Dendritic cell treated with granulocyte-macrophage colony-stimulating factor and Interleukin-4, amounts not matched to agents 40 ng/mL and 50 ng/mL, for 4 days (primary cell): ENCODE results near the gene MGLL.

Experiments used
- H3K27ac Mint-ChIP-seq: one replicate; pipeline ENCODE4 v1.8.0; 2022; ENCODE audit warnings: mild to moderate bottlenecking, mixed read lengths
- H3K27me3 Mint-ChIP-seq: one replicate; pipeline ENCODE4 v1.8.0; 2022; ENCODE audit warnings: mild to moderate bottlenecking, mixed read lengths
- H3K36me3 Mint-ChIP-seq: one replicate; pipeline ENCODE4 v1.8.0; 2022; ENCODE audit warnings: low read depth, mixed read lengths
- H3K4me1 Mint-ChIP-seq: one replicate; pipeline ENCODE4 v1.8.0; 2022; ENCODE audit warnings: low read depth, mixed read lengths
- H3K4me3 Mint-ChIP-seq: one replicate; pipeline ENCODE4 v1.8.0; 2022; ENCODE audit warnings: mild to moderate bottlenecking, moderate library complexity, mixed read lengths
- H3K9me3 Mint-ChIP-seq: one replicate; pipeline ENCODE4 v1.8.0; 2022; ENCODE audit warnings: mixed read lengths
- intact Hi-C: fragments of 100-400 bp; cut with micrococcal nuclease; formaldehyde crosslinking; loops from one replicate; pipeline ENCODE4 v1.15.0; 2022

MGLL gene

DNA sequence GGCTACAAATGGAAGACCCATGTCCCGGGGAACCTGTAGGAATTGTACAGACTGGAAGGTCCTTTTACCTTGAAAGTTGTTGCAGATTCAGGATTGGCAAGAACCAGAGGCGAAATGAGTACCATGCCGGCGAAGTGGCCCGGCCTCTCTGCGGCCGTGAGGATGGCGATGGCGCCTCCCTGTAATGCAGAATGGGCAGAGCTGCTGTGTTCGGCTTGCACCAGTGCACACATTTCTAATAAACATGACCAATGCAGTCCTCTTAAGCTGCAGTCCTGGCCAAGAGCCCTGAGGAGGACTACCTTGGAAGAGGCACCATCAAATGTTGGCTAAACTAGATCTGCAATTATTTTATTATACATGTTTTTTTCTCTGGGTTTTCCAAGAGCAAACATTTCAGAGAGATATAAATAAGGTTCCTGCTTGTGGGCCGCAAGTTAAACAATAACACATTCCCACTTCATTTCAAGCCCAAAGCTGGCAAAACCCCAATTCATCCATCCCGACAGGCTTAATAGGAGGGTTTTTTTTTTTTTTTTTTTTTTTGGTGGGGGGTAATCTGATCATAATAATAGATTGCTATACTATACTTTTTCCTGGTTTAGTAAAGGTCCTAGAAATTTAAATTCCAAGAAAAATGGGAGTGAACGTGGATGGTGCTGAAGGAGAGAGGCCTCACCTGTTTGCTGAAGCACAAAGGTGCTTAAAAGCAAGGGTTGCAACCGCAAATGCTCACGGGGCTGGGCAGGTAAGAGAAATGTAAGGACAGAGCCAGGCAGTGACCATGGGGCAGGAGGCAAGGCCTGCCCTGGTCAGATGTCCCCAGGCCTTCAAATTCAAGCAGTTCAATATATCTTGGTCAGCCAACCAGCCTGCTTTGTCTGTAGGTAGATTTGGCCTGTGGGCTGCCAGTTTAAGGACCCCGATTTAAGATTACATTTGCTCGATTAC lies 101.1 kb downstream of the MGLL start:
- intact Hi-C loops, result no loop called here
- peaks cover 2% of the 10 kb centered on the region for H3K27me3 Mint-ChIP-seq
- H3K4me3 Mint-ChIP-seq, result no peak overlapping the region
- H3K9me3 Mint-ChIP-seq, result peaks cover 8% of the 10 kb centered on the region
- H3K36me3 Mint-ChIP-seq, result peaks cover 33% of the 10 kb centered on the region
- no peak overlapping the region for H3K27ac Mint-ChIP-seq
- H3K4me1 Mint-ChIP-seq, result peaks cover 22% of the 10 kb centered on the region

GRCh38 chr3:127720161-127720823 lies 102.0 kb downstream of the MGLL start:
- Mint-ChIP-seq H3K27me3 (peaks cover 2% of the 10 kb centered on the region), H3K36me3 (peaks cover 26% of the 10 kb centered on the region), H3K9me3 (no peaks in the 10 kb centered on the region), H3K27ac (no peak overlapping the region), H3K4me3 (no peak overlapping the region), H3K4me1 (peaks cover 23% of the 10 kb centered on the region)
- intact Hi-C loops, result no loop called here

DNA sequence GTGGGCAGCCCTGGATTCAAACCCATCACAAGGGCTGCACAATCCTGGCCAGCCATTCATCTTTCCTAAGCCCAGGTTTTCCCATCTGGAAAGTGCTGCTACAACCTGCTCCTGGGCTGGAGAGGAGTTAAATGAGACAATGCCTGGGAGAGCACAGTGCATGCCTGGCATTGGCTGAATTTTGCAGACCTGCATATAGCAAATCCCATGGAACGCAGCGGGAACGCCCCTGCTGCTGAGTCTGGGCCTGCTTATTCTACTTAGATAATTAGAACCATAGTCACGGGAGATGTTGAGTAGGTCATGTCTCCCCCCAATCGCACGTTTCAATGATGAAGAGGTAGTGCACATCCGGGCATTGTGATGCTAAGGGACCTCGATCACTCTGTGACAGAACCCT lies 102.9 kb downstream of the MGLL start:
- intact Hi-C loops, result no loop called here
- Mint-ChIP-seq H3K4me3 (no peak overlapping the region), H3K9me3 (no peaks in the 10 kb centered on the region), H3K27ac (no peak overlapping the region), H3K4me1 (peaks cover 25% of the 10 kb centered on the region), H3K36me3 (peaks cover 21% of the 10 kb centered on the region), H3K27me3 (no peaks in the 10 kb centered on the region)

DNA sequence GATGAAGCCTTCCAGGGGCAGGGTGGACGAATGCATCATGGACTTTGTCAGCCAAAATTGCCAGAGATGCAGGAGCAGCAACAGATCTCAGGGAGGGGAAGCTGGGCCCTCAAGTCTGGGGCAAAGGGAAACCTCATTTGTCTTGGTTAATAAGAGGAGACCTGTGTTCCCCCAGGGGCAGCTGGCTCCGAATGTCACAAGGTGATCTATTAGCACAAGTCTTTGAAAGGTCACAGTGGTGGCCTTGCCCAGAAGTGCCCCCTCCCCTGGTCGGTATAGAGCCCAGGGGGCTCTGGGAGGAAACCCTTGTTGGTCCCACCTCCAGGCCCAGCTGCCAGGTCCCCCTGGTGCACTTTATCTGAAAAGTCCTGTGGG lies 103.4 kb downstream of the MGLL start:
- intact Hi-C loops, result no loop called here
- Mint-ChIP-seq H3K4me3 (no peak overlapping the region), H3K27ac (no peak overlapping the region), H3K27me3 (no peaks in the 10 kb centered on the region), H3K4me1 (peaks cover 30% of the 10 kb centered on the region), H3K36me3 (peaks cover 18% of the 10 kb centered on the region), H3K9me3 (no peaks in the 10 kb centered on the region)

- intact Hi-C loops, result no loop called here
- H3K27me3 Mint-ChIP-seq, result no peaks in the 10 kb centered on the region
These were observed 103.9 kb downstream of the MGLL start for GRCh38 chr3:127718245-127718915.

GRCh38 chr3:127717357-127718244 lies 104.7 kb downstream of the MGLL start:
- Mint-ChIP-seq H3K4me3 (no peak overlapping the region), H3K9me3 (no peaks in the 10 kb centered on the region), H3K36me3 (peaks cover 25% of the 10 kb centered on the region), H3K27ac (no peak overlapping the region), H3K4me1 (peaks cover 33% of the 10 kb centered on the region), H3K27me3 (no peaks in the 10 kb centered on the region)
- intact Hi-C loops, result no loop called here

More at GRCh38 chr3:127718245-127718915, 103.9 kb downstream of the MGLL start:
- no peaks in the 10 kb centered on the region for H3K9me3 Mint-ChIP-seq
- H3K27ac Mint-ChIP-seq, result no peak overlapping the region
- peaks cover 33% of the 10 kb centered on the region for H3K4me1 Mint-ChIP-seq
- H3K4me3 Mint-ChIP-seq, result no peak overlapping the region
- H3K36me3 Mint-ChIP-seq, result peaks cover 22% of the 10 kb centered on the region

GRCh38 chr3:127716384-127716783 lies 105.9 kb downstream of the MGLL start:
- intact Hi-C loops, result no loop called here
- Mint-ChIP-seq H3K9me3 (no peaks in the 10 kb centered on the region), H3K4me3 (no peak overlapping the region), H3K4me1 (peaks cover 33% of the 10 kb centered on the region), H3K27me3 (no peaks in the 10 kb centered on the region), H3K27ac (no peak overlapping the region), H3K36me3 (peaks cover 30% of the 10 kb centered on the region)

DNA sequence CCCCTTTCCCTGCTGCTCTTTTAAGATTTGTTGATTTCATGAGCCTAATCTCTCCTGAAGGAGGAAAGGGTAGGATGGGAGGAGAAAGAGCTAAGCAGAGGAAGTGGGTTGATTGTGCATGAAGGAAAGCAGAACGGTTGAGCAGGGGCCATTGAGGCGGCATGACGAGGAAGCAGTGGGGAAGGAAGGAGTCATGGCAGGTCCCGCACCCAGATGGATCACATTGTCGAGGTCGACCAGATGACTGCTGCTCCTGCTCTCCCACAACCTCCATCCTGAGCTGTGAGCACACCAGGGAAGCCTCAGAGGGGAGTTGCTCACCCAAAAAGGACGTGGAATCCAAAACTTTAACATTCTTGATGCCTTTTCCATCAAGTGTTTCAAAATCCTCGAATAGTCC lies 106.8 kb downstream of the MGLL start:
- intact Hi-C loops, result no loop called here
- H3K27me3 Mint-ChIP-seq, result no peaks in the 10 kb centered on the region
- H3K4me1 Mint-ChIP-seq, result peaks cover 33% of the 10 kb centered on the region
- H3K9me3 Mint-ChIP-seq, result no peaks in the 10 kb centered on the region
- H3K27ac Mint-ChIP-seq, result no peak overlapping the region
- H3K4me3 Mint-ChIP-seq, result no peak overlapping the region
- peaks cover 26% of the 10 kb centered on the region for H3K36me3 Mint-ChIP-seq

DNA sequence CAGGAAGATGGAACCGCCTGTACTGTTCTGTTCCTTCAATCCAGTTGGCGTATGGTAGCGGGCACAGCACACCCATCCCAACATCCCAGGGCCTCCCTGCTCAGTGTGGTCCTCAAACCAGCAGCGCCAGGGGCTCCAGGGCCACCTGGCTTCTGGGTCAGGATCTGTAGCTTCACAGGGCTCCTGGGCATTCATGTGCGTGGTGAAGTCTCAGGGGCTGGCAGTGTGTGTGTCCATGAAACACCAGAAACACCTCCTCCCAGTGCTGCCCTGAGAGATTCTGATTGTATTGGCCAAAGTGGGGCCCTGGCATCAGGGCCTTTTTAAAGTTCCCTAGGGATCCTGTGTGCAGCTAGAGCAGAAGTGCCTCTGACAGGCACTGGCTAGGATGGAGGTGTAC lies 107.4 kb downstream of the MGLL start:
- Mint-ChIP-seq H3K4me1 (peaks cover 33% of the 10 kb centered on the region), H3K36me3 (peaks cover 28% of the 10 kb centered on the region), H3K27me3 (no peaks in the 10 kb centered on the region), H3K9me3 (no peaks in the 10 kb centered on the region), H3K27ac (no peak overlapping the region), H3K4me3 (no peak overlapping the region)
- intact Hi-C loops, result no loop called here

GRCh38 chr3:127714125-127714571 lies 108.2 kb downstream of the MGLL start:
- Mint-ChIP-seq H3K36me3 (peaks cover 30% of the 10 kb centered on the region), H3K9me3 (no peaks in the 10 kb centered on the region), H3K4me3 (no peak overlapping the region), H3K4me1 (peaks cover 33% of the 10 kb centered on the region), H3K27ac (no peak overlapping the region), H3K27me3 (no peaks in the 10 kb centered on the region)
- intact Hi-C loops, result no loop called here

- H3K27me3 Mint-ChIP-seq, result no peaks in the 10 kb centered on the region
- intact Hi-C loops, result no loop called here
- H3K4me3 Mint-ChIP-seq, result no peak overlapping the region
- H3K4me1 Mint-ChIP-seq, result peaks cover 27% of the 10 kb centered on the region
- H3K27ac Mint-ChIP-seq, result no peak overlapping the region
- H3K9me3 Mint-ChIP-seq, result no peaks in the 10 kb centered on the region
- peaks cover 32% of the 10 kb centered on the region for H3K36me3 Mint-ChIP-seq
These were observed 109.2 kb downstream of the MGLL start for GRCh38 chr3:127712881-127713771.

GRCh38 chr3:127712461-127712860 lies 109.9 kb downstream of the MGLL start:
- intact Hi-C loops, result no loop called here
- H3K36me3 Mint-ChIP-seq, result peaks cover 39% of the 10 kb centered on the region
- H3K9me3 Mint-ChIP-seq, result no peaks in the 10 kb centered on the region
- no peak overlapping the region for H3K27ac Mint-ChIP-seq
- no peak overlapping the region for H3K4me3 Mint-ChIP-seq
- peaks cover 27% of the 10 kb centered on the region for H3K4me1 Mint-ChIP-seq
- H3K27me3 Mint-ChIP-seq, result no peaks in the 10 kb centered on the region
